Dendritic cell treated with granulocyte-macrophage colony-stimulating factor and Interleukin-4, amounts not matched to agents 40 ng/mL and 50 ng/mL, for 4 days (primary cell): ENCODE data around the gene MACO1.
"Not testable (repeated sequence)": the region's sequence is repeated elsewhere in the genome, so short reads cannot be mapped to it uniquely, and the experiment has no call there.

Experiments used
- H3K27ac Mint-ChIP-seq: one replicate; pipeline ENCODE4 v1.8.0; 2022; ENCODE audit warnings: mild to moderate bottlenecking, mixed read lengths
- H3K27me3 Mint-ChIP-seq: one replicate; pipeline ENCODE4 v1.8.0; 2022; ENCODE audit warnings: mild to moderate bottlenecking, mixed read lengths
- H3K36me3 Mint-ChIP-seq: one replicate; pipeline ENCODE4 v1.8.0; 2022; ENCODE audit warnings: low read depth, mixed read lengths
- H3K4me1 Mint-ChIP-seq: one replicate; pipeline ENCODE4 v1.8.0; 2022; ENCODE audit warnings: low read depth, mixed read lengths
- H3K4me3 Mint-ChIP-seq: one replicate; pipeline ENCODE4 v1.8.0; 2022; ENCODE audit warnings: mild to moderate bottlenecking, moderate library complexity, mixed read lengths
- H3K9me3 Mint-ChIP-seq: one replicate; pipeline ENCODE4 v1.8.0; 2022; ENCODE audit warnings: mixed read lengths
- intact Hi-C: fragments of 100-400 bp; cut with micrococcal nuclease; formaldehyde crosslinking; loops from one replicate; pipeline ENCODE4 v1.15.0; 2022

MACO1 gene

GRCh38 chr1:25502957-25503356, 72.3 kb downstream of the MACO1 start:
- H3K4me1 Mint-ChIP-seq = peaks cover 15% of the 10 kb centered on the region
- H3K4me3 Mint-ChIP-seq = no peak overlapping the region
- H3K27me3 Mint-ChIP-seq = peaks cover 2% of the 10 kb centered on the region
- no peak overlapping the region for H3K27ac Mint-ChIP-seq
- peaks cover 37% of the 10 kb centered on the region for H3K36me3 Mint-ChIP-seq
- no peaks in the 10 kb centered on the region for H3K9me3 Mint-ChIP-seq
- intact Hi-C loops = loop anchor here (5.0 kb wide), 1 partner anchor 309 kb away; no protein-coding TSS in a partner anchor

GRCh38 chr1:25503551-25504426, 73.1 kb downstream of the MACO1 start:
- intact Hi-C loops = loop anchor here (5.0 kb wide), 1 partner anchor 309 kb away; no protein-coding TSS in a partner anchor
- no peak overlapping the region for H3K4me3 Mint-ChIP-seq
- no peak overlapping the region for H3K27ac Mint-ChIP-seq
- no peaks in the 10 kb centered on the region for H3K9me3 Mint-ChIP-seq
- H3K36me3 Mint-ChIP-seq = peaks cover 29% of the 10 kb centered on the region
- peaks cover 2% of the 10 kb centered on the region for H3K27me3 Mint-ChIP-seq
- H3K4me1 Mint-ChIP-seq = peaks cover 15% of the 10 kb centered on the region

GRCh38 chr1:25504706-25505595, 74.3 kb downstream of the MACO1 start:
- Mint-ChIP-seq H3K36me3 (peaks cover 28% of the 10 kb centered on the region), H3K27ac (no peak overlapping the region), H3K4me1 (peaks cover 15% of the 10 kb centered on the region), H3K4me3 (no peak overlapping the region), H3K9me3 (no peaks in the 10 kb centered on the region), H3K27me3 (peaks cover 2% of the 10 kb centered on the region)
- intact Hi-C loops = loop anchor here (5.0 kb wide), 1 partner anchor 307 kb away; no protein-coding TSS in a partner anchor

- H3K36me3 Mint-ChIP-seq = peaks cover 19% of the 10 kb centered on the region
- intact Hi-C loops = no loop called here
- H3K27ac Mint-ChIP-seq = no peak overlapping the region
- H3K9me3 Mint-ChIP-seq = no peaks in the 10 kb centered on the region
- H3K4me3 Mint-ChIP-seq = no peak overlapping the region
- H3K27me3 Mint-ChIP-seq = peaks cover 2% of the 10 kb centered on the region
- peaks cover 15% of the 10 kb centered on the region for H3K4me1 Mint-ChIP-seq
Observed at GRCh38 chr1:25505656-25506385, 75.1 kb downstream of the MACO1 start.

- H3K27ac Mint-ChIP-seq, H3K4me3 Mint-ChIP-seq, H3K9me3 Mint-ChIP-seq, H3K36me3 Mint-ChIP-seq, H3K27me3 Mint-ChIP-seq, intact Hi-C loops: not testable (repeated sequence)
- H3K4me1 Mint-ChIP-seq = peaks cover 15% of the 10 kb centered on the region
Observed at GRCh38 chr1:25506566-25507463, 76.1 kb downstream of the MACO1 start.

- intact Hi-C loops = no loop called here
- no peak overlapping the region for H3K4me3 Mint-ChIP-seq
- no peaks in the 10 kb centered on the region for H3K4me1 Mint-ChIP-seq
Observed at GRCh38 chr1:25513666-25514065, 83.0 kb downstream of the MACO1 start.

GRCh38 chr1:25515033-25515432, 84.3 kb downstream of the MACO1 start:
- no peaks in the 10 kb centered on the region for H3K4me1 Mint-ChIP-seq
- intact Hi-C loops = no loop called here
- no peak overlapping the region for H3K4me3 Mint-ChIP-seq
- no peaks in the 10 kb centered on the region for H3K36me3 Mint-ChIP-seq
- no peaks in the 10 kb centered on the region for H3K9me3 Mint-ChIP-seq
- H3K27ac Mint-ChIP-seq = no peak overlapping the region
- H3K27me3 Mint-ChIP-seq = peaks cover 7% of the 10 kb centered on the region

More at GRCh38 chr1:25513666-25514065, 83.0 kb downstream of the MACO1 start:
- no peak overlapping the region for H3K27ac Mint-ChIP-seq
- peaks cover 7% of the 10 kb centered on the region for H3K27me3 Mint-ChIP-seq
- no peaks in the 10 kb centered on the region for H3K9me3 Mint-ChIP-seq
- H3K36me3 Mint-ChIP-seq = no peaks in the 10 kb centered on the region

- Mint-ChIP-seq H3K9me3 (no peaks in the 10 kb centered on the region), H3K27ac (no peak overlapping the region), H3K27me3 (peaks cover 7% of the 10 kb centered on the region), H3K4me3 (no peak overlapping the region), H3K4me1 (no peaks in the 10 kb centered on the region), H3K36me3 (no peaks in the 10 kb centered on the region)
- intact Hi-C loops = no loop called here
Observed at GRCh38 chr1:25516686-25517085, 86.0 kb downstream of the MACO1 start.

GRCh38 chr1:25517476-25518394, 87.0 kb downstream of the MACO1 start:
- Mint-ChIP-seq H3K36me3 (no peaks in the 10 kb centered on the region), H3K9me3 (no peaks in the 10 kb centered on the region), H3K4me3 (no peak overlapping the region), H3K27ac (no peak overlapping the region), H3K27me3 (peaks cover 7% of the 10 kb centered on the region), H3K4me1 (no peaks in the 10 kb centered on the region)
- intact Hi-C loops = no loop called here

GRCh38 chr1:25519624-25520023, 88.9 kb downstream of the MACO1 start:
- H3K27me3 Mint-ChIP-seq = peaks cover 6% of the 10 kb centered on the region
- intact Hi-C loops = loop anchor here (5.0 kb wide), 1 partner anchor 117 kb away; no protein-coding TSS in a partner anchor

GRCh38 chr1:25520446-25521061, 89.9 kb downstream of the MACO1 start:
- no peak overlapping the region for H3K4me3 Mint-ChIP-seq
- peaks cover 8% of the 10 kb centered on the region for H3K9me3 Mint-ChIP-seq
- H3K27ac Mint-ChIP-seq = no peak overlapping the region
- H3K4me1 Mint-ChIP-seq = no peaks in the 10 kb centered on the region
- H3K27me3 Mint-ChIP-seq = peaks cover 2% of the 10 kb centered on the region
- intact Hi-C loops = loop anchor here (5.0 kb wide), 1 partner anchor 118 kb away; no protein-coding TSS in a partner anchor
- H3K36me3 Mint-ChIP-seq = no peaks in the 10 kb centered on the region

More at GRCh38 chr1:25519624-25520023, 88.9 kb downstream of the MACO1 start:
- H3K4me1 Mint-ChIP-seq = no peaks in the 10 kb centered on the region
- H3K36me3 Mint-ChIP-seq = no peaks in the 10 kb centered on the region
- H3K4me3 Mint-ChIP-seq = no peak overlapping the region
- H3K27ac Mint-ChIP-seq = no peak overlapping the region
- no peaks in the 10 kb centered on the region for H3K9me3 Mint-ChIP-seq
